ENCODE measurements around the gene ATOSB.
A peak's percentile ranks its signal among the peaks of the same experiment; 100 is the strongest.

Gene ATOSB

GRCh38 chr9:35071814-35072460 is 43.7 kb downstream of the ATOSB start:
- H3K27ac ChIP-seq = peak overlapping the region; percentile 99
- TF ChIP-seq ZFX (IDR thresholded peaks at IDR 0.05; ENCODE audit: borderline replicate concordance) (peak; percentile 82; the same call in 1 of the 2 replicates), CTCF (IDR thresholded peaks at IDR 0.05) (peak; percentile 57)

DNA sequence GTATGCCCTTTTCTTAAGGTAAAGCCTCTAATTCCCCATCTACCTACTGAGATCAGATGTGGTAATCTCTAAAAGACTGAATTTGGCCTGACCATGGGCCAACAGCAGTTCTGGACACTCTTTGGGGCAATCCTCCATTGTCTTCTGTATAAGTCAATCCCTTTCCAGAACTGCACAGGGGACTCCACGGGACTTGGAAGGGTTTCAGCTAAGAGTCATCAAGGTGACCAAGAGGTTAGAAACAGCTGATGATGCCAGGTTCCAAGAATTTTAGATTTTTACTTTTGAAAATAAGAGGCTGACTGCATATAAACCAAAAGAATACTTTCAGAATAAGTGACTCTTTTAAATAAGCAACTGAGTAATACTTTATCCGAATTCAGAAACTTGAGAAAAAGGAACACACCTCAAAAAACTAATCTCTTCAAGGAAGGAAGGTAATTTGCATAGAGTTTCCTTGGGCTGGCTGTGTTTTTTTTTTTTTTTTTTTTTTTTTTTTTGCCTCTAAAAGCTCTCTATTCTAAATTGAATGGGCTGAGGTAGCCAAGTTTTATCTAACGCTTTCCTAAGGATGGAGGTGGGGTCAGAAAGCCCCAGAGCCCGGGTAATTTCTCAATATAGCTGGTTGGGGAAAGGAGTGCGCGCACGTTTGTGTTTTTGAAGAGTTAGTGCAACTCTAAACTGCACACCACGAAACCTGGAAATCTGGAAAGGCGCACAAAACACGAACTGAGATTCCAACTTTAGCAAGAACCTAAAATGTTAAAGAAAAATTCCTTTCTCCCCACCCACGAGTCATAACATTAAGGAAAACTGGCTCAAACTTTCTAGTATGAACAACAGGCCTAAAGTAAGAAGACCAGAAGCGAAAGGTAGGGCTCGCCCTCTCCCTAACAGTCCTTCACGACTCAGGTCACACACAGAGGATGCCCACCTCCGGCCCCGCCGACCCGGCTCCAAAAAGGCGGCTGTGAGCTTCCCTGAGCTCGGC is 44.5 kb downstream of the ATOSB start:
- TF ChIP-seq CTCF (IDR thresholded peaks at IDR 0.05) (no peak), ZFX (IDR thresholded peaks at IDR 0.05; ENCODE audit: borderline replicate concordance) (no peak)
- H3K27ac ChIP-seq = peak overlapping the region; percentile 99

GRCh38 chr9:35069020-35069419 is 46.6 kb downstream of the ATOSB start:
- TF ChIP-seq ZFX (IDR thresholded peaks at IDR 0.05; ENCODE audit: borderline replicate concordance) = no peak
- TF ChIP-seq CTCF (IDR thresholded peaks at IDR 0.05) = no peak
- H3K27ac ChIP-seq = 0 out of 2 replicates have a peak overlapping the region, but pooled peaks have one; percentile 4

- TF ChIP-seq ZFX (IDR thresholded peaks at IDR 0.05; ENCODE audit: borderline replicate concordance) (no peak), CTCF (IDR thresholded peaks at IDR 0.05) (no peak)
- H3K27ac ChIP-seq = no peak overlapping the region
These were observed 48.6 kb downstream of the ATOSB start for GRCh38 chr9:35067056-35067455.

GRCh38 chr9:35060548-35061207 is 55.0 kb downstream of the ATOSB start:
- no peak overlapping the region for H3K27ac ChIP-seq

GRCh38 chr9:35059438-35059837 is 56.2 kb downstream of the ATOSB start:
- no peak overlapping the region for H3K27ac ChIP-seq
- TF ChIP-seq CTCF (IDR thresholded peaks at IDR 0.05) (no peak), ZFX (IDR thresholded peaks at IDR 0.05; ENCODE audit: borderline replicate concordance) (no peak)

More at GRCh38 chr9:35060548-35061207, 55.0 kb downstream of the ATOSB start:
- TF ChIP-seq ZFX (IDR thresholded peaks at IDR 0.05; ENCODE audit: borderline replicate concordance) = no peak
- no peak for TF ChIP-seq CTCF (IDR thresholded peaks at IDR 0.05)

Measured in 22Rv1 (cell line).